ENCODE measurements around the gene FHIP1A. TPM values are rescaled to one million over a fixed set of nuclear protein-coding genes. Genes with fewer than 3 reads are reported as not detected.

Gene FHIP1A
- total RNA-seq, 1 donor = 0.99 TPM

DNA sequence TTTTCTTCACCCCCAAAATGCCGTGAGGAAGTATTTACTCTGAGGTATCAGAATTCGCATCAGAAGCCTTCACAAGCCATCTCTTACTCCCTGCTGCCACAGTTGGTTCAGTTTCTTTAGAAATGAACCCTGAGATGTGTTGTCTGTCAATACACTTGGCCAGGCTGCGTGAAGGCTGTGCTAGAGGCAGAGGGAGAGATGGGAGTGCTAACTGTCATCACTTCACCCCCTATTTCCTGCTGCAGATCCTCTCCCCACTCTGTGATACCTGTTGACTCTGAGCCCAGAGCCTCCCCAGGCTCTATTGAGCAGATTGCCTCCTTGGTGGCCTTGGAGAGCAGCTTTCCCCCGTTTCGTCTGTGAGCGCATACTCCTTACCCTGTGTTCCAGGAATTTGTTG lies 34.8 kb downstream of the FHIP1A start:
- DNase-seq (ENCODE audit: low read depth) = no peak
- TF ChIP-seq, protein P1, sequence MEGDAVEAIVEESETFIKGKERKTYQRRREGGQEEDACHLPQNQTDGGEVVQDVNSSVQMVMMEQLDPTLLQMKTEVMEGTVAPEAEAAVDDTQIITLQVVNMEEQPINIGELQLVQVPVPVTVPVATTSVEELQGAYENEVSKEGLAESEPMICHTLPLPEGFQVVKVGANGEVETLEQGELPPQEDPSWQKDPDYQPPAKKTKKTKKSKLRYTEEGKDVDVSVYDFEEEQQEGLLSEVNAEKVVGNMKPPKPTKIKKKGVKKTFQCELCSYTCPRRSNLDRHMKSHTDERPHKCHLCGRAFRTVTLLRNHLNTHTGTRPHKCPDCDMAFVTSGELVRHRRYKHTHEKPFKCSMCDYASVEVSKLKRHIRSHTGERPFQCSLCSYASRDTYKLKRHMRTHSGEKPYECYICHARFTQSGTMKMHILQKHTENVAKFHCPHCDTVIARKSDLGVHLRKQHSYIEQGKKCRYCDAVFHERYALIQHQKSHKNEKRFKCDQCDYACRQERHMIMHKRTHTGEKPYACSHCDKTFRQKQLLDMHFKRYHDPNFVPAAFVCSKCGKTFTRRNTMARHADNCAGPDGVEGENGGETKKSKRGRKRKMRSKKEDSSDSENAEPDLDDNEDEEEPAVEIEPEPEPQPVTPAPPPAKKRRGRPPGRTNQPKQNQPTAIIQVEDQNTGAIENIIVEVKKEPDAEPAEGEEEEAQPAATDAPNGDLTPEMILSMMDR (IDR thresholded peaks at IDR 0.05; ENCODE audit: insufficient read depth, low read length) = no peak

GRCh38 chr4:151446208-151446607 lies 37.2 kb downstream of the FHIP1A start:
- no peak overlapping the region for H3K4me3 ChIP-seq (ENCODE audit: low read depth, low read length)
- TF ChIP-seq, protein P1 (IDR thresholded peaks at IDR 0.05; ENCODE audit: insufficient read depth, low read length) = no peak
- DNase-seq (ENCODE audit: low read depth) = no peak

More for the DNA sequence above, 34.8 kb downstream of the FHIP1A start:
- H3K4me3 ChIP-seq (ENCODE audit: low read depth, low read length) = no peak overlapping the region

- no peak for DNase-seq (ENCODE audit: low read depth)
- H3K4me3 ChIP-seq (ENCODE audit: low read depth, low read length) = no peak overlapping the region
- TF ChIP-seq, protein P1 (IDR thresholded peaks at IDR 0.05; ENCODE audit: insufficient read depth, low read length) = no peak
These were observed 45.5 kb downstream of the FHIP1A start for GRCh38 chr4:151454513-151454912.

DNA sequence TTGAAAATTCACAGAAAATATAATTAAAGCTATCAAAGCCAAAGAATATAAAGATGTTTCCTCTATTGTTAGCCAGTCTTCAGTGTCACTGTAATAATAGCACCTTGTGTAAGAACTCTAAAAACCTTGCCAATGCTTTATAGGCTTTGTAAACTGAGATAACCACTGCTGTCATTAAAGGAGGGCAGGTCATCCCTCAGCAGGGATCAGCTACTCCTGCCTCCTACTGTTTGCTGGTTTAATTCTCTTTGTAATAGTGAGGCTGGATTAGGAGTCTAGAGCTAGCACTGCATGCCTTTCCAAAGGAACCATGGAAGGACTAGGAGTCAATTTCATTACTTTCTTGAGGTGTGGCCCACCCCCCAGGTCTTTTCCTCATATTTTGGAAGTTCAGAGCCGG lies 46.2 kb downstream of the FHIP1A start:
- DNase-seq (ENCODE audit: low read depth) = no peak
- no peak overlapping the region for H3K4me3 ChIP-seq (ENCODE audit: low read depth, low read length)
- TF ChIP-seq, protein P1 (IDR thresholded peaks at IDR 0.05; ENCODE audit: insufficient read depth, low read length) = no peak

DNA sequence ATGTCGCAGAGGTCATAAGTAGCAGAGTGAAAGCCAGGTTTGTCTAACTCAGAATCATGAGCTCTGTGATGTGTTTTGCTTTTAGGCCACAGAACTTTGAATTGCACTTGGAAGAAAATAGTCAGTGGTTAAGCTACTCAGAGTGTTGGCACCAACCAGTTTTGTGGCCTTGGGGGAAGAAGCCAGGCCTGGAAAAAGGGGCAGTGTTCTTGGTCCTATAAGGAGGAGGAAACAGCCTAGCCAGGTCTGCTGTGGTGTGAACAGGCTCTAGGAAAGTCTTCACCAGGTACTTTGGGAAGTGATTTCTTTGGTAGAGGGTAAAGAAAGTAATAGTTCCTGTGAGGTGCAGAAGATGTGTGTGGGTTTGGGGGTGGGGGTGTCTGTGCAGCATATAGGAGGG lies 49.2 kb downstream of the FHIP1A start:
- DNase-seq (ENCODE audit: low read depth) = no peak
- H3K4me3 ChIP-seq (ENCODE audit: low read depth, low read length) = no peak overlapping the region
- TF ChIP-seq, protein P1 (IDR thresholded peaks at IDR 0.05; ENCODE audit: insufficient read depth, low read length) = no peak

Other genes with a start within 250 kb of the FHIP1A start
- gene PRSS48, start 132.0 kb upstream of the FHIP1A start, total RNA-seq (ENCODE audit: low replicate concordance) = not detected in 2 replicates
- 60.2 and 95.9 TPM in 2 replicates for gene SH3D19, start 83.6 kb upstream of the FHIP1A start, total RNA-seq (ENCODE audit: low replicate concordance)